Measurements from ENCODE around the gene GRHL1.

GRCh38 chr2:10009271-10009810 lies 57.8 kb downstream of the GRHL1 start:
- TF ChIP-seq CTCF (IDR thresholded peaks at IDR 0.05) (no peak), POLR2A (IDR thresholded peaks at IDR 0.05) (no peak)

Measured in ovary (tissue), 3 donors.